Brain pericyte (primary cell): ENCODE measurements around the gene PCCA.
"Not testable (repeated sequence)": the region's sequence is repeated elsewhere in the genome, so short reads cannot be mapped to it uniquely, and the experiment has no call there.

Experiments
- DNase-seq: peaks from one replicate; pipeline ENCODE4 v3.0.0-alpha.2; 2012; ENCODE audit warnings: low read depth, low spot score

Gene PCCA

GRCh38 chr13:100196375-100196774 is 107.5 kb downstream of the PCCA start:
- no peak for DNase-seq

GRCh38 chr13:100197116-100197515 is 108.2 kb downstream of the PCCA start:
- no peak for DNase-seq

GRCh38 chr13:100197591-100198365 is 108.9 kb downstream of the PCCA start:
- DNase-seq, result no peak

GRCh38 chr13:100203696-100204367 is 114.9 kb downstream of the PCCA start:
- no peak for DNase-seq

GRCh38 chr13:100208002-100208401 is 119.1 kb downstream of the PCCA start:
- no peak for DNase-seq

- no peak for DNase-seq
These were observed 119.7 kb downstream of the PCCA start for GRCh38 chr13:100208626-100209025.

GRCh38 chr13:100209857-100210825 is 121.2 kb downstream of the PCCA start:
- no peak for DNase-seq

- DNase-seq, result no peak
These were observed 122.3 kb downstream of the PCCA start for GRCh38 chr13:100211016-100211710.

GRCh38 chr13:100212904-100213553 is 124.1 kb downstream of the PCCA start:
- DNase-seq, result no peak

GRCh38 chr13:100213576-100213975 is 124.7 kb downstream of the PCCA start:
- no peak for DNase-seq

- DNase-seq, result no peak
These were observed 126.0 kb downstream of the PCCA start for GRCh38 chr13:100214886-100215285.

GRCh38 chr13:100221166-100221565 is 132.3 kb downstream of the PCCA start:
- no peak for DNase-seq

GRCh38 chr13:100223966-100224530 is 135.2 kb downstream of the PCCA start:
- not testable (repeated sequence) for DNase-seq

- no peak for DNase-seq
These were observed 140.7 kb downstream of the PCCA start for GRCh38 chr13:100229603-100230002.

- no peak for DNase-seq
These were observed 141.9 kb downstream of the PCCA start for GRCh38 chr13:100230769-100231149.

GRCh38 chr13:100231176-100231575 is 142.3 kb downstream of the PCCA start:
- DNase-seq, result no peak

- DNase-seq, result no peak
These were observed 145.1 kb downstream of the PCCA start for GRCh38 chr13:100234006-100234405.

- no peak for DNase-seq
These were observed 145.7 kb downstream of the PCCA start for GRCh38 chr13:100234524-100235136.

GRCh38 chr13:100235311-100235901 is 146.5 kb downstream of the PCCA start:
- DNase-seq, result peak; percentile 22
